Liver (tissue), 3 donors: ENCODE data around the gene ZNF467.

Experiments
- GABPA ChIP-seq, 2 donors: IDR thresholded peaks in 1 of 2; conservative IDR thresholded peaks in 1 of 2; 2 replicates each; pipeline ENCODE4 v1.6.1; 2016; ENCODE audit warnings: antibody characterized with exemption in 2 of 2, mild to moderate bottlenecking in 1 of 2, moderate library complexity in 1 of 2
- HNF4G ChIP-seq: IDR thresholded peaks from 2 replicates; pipeline ENCODE4 v1.6.1; 2016; ENCODE audit warnings: antibody characterized with exemption
- JUND ChIP-seq, 2 donors: IDR thresholded peaks; 2 replicates each; pipeline ENCODE4 v1.6.1; 2016; ENCODE audit warnings: antibody characterized with exemption in 2 of 2
- RXRA ChIP-seq, 2 donors: IDR thresholded peaks; 2 replicates each; pipeline ENCODE4 v1.6.1; 2017 to 2018; ENCODE audit warnings: antibody characterized with exemption in 2 of 2, mild to moderate bottlenecking in 1 of 2
- YY1 ChIP-seq: IDR thresholded peaks from 2 replicates; pipeline ENCODE4 v1.6.1; 2016; ENCODE audit warnings: antibody characterized with exemption, mild to moderate bottlenecking
- TF ChIP-seq, protein P1 (sequence below): fragments of 150-350 bp; IDR thresholded peaks from 2 replicates; pipeline ENCODE4 v1.5.1; 2017; ENCODE audit warnings: improper control_type of control experiment, low read depth, low read length; ENCODE audit not compliant: missing input control
- TF ChIP-seq, protein P2 (sequence below): IDR thresholded peaks from 2 replicates; pipeline ENCODE4 v1.6.1; 2016; ENCODE audit warnings: antibody characterized with exemption, mild to moderate bottlenecking
- TF ChIP-seq, protein P3 (sequence below): IDR thresholded peaks from 2 replicates; pipeline ENCODE4 v1.6.1; 2016; ENCODE audit warnings: antibody characterized with exemption
- TF ChIP-seq, protein P4 (sequence below): IDR thresholded peaks from 2 replicates; pipeline ENCODE4 v1.6.1; 2016; ENCODE audit warnings: antibody characterized with exemption
- donor health status: healthy.
- donor health status: healthy.

DNA sequence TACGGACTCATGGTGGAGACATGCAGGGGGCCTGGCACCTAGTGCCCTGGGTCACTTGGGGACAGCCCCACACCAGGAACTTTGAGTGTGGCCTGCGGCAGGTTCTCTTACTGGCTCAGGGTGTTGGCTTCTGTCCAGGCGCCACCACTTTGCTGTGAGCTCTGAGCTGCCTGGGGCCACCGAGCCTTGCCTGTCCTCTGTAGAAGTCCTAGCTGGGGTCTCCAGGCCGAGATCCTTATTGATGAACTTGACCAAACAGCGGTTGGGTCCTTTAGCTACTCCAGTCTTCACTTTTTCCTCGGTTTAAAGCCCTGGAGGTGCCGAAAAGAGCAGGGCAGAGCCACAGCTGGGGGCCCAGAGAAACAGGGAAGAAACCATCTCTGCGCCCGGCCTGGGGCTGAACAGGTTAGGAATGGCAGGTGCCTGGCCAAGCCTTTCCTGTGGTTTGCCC is 41.3 kb downstream of the ZNF467 start:
- TF ChIP-seq, protein P1, sequence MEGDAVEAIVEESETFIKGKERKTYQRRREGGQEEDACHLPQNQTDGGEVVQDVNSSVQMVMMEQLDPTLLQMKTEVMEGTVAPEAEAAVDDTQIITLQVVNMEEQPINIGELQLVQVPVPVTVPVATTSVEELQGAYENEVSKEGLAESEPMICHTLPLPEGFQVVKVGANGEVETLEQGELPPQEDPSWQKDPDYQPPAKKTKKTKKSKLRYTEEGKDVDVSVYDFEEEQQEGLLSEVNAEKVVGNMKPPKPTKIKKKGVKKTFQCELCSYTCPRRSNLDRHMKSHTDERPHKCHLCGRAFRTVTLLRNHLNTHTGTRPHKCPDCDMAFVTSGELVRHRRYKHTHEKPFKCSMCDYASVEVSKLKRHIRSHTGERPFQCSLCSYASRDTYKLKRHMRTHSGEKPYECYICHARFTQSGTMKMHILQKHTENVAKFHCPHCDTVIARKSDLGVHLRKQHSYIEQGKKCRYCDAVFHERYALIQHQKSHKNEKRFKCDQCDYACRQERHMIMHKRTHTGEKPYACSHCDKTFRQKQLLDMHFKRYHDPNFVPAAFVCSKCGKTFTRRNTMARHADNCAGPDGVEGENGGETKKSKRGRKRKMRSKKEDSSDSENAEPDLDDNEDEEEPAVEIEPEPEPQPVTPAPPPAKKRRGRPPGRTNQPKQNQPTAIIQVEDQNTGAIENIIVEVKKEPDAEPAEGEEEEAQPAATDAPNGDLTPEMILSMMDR: no peak
- TF ChIP-seq GABPA (IDR thresholded peaks at IDR 0.05 in 1 of 2, conservative IDR thresholded peaks at IDR 0.05 in 1 of 2) (no peak), JUND (IDR thresholded peaks at IDR 0.05) (no peak), RXRA (IDR thresholded peaks at IDR 0.05) (no peak), HNF4G (no peak), YY1 (no peak)
- TF ChIP-seq, protein P2, sequence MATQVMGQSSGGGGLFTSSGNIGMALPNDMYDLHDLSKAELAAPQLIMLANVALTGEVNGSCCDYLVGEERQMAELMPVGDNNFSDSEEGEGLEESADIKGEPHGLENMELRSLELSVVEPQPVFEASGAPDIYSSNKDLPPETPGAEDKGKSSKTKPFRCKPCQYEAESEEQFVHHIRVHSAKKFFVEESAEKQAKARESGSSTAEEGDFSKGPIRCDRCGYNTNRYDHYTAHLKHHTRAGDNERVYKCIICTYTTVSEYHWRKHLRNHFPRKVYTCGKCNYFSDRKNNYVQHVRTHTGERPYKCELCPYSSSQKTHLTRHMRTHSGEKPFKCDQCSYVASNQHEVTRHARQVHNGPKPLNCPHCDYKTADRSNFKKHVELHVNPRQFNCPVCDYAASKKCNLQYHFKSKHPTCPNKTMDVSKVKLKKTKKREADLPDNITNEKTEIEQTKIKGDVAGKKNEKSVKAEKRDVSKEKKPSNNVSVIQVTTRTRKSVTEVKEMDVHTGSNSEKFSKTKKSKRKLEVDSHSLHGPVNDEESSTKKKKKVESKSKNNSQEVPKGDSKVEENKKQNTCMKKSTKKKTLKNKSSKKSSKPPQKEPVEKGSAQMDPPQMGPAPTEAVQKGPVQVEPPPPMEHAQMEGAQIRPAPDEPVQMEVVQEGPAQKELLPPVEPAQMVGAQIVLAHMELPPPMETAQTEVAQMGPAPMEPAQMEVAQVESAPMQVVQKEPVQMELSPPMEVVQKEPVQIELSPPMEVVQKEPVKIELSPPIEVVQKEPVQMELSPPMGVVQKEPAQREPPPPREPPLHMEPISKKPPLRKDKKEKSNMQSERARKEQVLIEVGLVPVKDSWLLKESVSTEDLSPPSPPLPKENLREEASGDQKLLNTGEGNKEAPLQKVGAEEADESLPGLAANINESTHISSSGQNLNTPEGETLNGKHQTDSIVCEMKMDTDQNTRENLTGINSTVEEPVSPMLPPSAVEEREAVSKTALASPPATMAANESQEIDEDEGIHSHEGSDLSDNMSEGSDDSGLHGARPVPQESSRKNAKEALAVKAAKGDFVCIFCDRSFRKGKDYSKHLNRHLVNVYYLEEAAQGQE: no peak
- TF ChIP-seq, protein P3, sequence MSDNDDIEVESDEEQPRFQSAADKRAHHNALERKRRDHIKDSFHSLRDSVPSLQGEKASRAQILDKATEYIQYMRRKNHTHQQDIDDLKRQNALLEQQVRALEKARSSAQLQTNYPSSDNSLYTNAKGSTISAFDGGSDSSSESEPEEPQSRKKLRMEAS: no peak
- TF ChIP-seq, protein P4, sequence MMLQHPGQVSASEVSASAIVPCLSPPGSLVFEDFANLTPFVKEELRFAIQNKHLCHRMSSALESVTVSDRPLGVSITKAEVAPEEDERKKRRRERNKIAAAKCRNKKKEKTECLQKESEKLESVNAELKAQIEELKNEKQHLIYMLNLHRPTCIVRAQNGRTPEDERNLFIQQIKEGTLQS: no peak
